ENCODE measurements around the gene RORB.

The RORB gene

GRCh38 chr9:74496819-74497747 lies at the start of gene RORB:
RORB (plus strand) TSS chr9:74497335; CDS start chr9:74497977, 642 bp downstream.
- peak; percentile 79 to 88 for DNase-seq

- no peak for DNase-seq
Measured at GRCh38 chr9:74447451-74448193, 49.5 kb upstream of the RORB start.

GRCh38 chr9:74449060-74449459 lies 48.1 kb upstream of the RORB start:
- no peak for DNase-seq

GRCh38 chr9:74458832-74459231 lies 38.3 kb upstream of the RORB start:
- no peak for DNase-seq

DNA sequence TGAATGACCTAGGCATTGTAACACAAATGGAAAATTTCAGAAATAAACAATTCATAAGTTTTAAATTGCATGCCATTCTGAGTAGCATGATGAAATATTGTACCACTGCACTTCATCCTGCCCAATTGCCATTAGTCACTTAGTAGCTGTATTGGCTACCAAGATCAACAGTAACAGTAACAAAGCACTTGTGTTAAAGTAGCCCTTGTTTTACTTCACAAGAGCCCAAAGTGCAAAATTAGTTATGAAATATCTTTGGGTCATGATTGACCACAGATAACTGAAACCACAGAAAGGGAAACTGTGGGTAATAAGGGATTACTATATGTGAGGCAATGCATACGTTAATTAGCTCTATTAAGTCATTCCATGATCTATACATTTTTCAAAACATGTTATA lies 33.3 kb upstream of the RORB start:
- DNase-seq = no peak

DNA sequence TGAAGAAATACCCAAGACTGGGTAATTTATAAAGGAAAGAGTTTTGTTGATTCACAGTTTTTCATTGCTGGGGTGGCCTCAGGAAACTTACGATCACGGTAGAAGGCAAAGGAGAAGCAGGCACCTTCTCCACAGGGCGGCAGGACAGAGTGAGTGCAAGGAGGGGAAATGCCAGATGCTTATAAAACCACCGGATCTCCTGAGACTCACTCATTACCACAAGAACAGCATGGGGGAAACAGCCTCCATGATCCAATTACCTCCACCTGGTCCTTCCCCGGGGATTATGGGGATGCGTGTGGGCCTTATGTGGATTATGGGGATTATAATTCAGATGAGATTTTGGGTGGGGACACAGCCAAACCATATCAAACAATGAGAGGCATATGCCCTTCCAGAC lies 18.5 kb upstream of the RORB start:
- no peak for DNase-seq

DNA sequence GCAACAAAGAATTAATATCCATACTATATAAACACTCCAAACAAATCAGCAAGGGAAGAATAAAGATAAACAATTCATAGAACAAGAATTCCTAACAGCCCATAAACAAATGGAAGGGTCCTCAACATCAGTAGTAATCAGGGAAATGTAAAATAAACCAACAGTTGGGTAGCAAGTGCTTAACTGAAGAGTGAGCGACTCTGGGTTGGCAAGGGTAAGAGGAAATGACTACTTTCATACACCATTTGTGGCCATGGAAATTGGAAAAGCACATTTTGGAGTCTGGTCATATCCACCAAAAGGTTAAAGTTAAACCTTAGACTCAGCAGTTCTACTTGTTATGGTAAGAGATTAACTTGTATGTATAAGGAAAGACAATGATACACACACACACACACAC lies 17.4 kb upstream of the RORB start:
- no peak for DNase-seq

DNA sequence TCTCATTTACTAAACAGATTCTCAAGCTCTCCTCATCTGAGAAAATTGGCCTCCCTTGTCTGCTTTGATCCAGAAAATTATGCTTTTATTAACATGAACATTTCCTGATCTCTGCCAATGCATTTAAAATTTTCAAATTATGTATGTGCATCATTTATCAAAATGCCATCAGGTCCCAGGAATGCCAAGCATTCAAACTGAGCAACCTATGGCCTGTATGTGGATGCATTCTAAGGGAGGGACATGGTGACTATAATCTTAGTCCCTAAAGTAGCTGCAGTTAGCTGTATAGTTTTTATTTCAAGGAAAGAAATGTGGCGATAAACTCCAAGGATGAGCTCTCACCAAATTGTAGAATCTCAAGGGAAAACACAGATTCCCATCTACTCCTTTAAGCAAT lies 9.7 kb upstream of the RORB start:
- DNase-seq = no peak

- DNase-seq = no peak
Measured at GRCh38 chr9:74493512-74493911, 3.6 kb upstream of the RORB start.

DNA sequence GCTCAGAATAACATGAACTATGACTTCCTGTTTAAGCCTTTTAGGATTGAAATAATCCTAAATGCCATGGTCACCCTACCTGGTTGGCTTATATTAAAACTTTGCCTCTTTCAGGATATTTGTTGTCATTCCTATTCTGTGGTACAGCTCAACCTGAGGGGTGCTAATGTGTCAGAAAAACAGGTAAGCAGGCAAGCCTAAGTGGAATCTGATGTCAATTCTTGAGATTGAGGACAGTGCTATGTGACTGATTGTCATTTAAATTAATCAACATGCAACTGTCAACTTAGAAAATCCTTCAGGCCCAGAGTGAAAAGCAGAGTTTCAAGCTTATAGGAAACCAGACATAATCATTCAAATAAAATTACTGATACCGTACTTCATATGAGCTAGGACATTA lies 2.6 kb upstream of the RORB start:
- DNase-seq = no peak

DNA sequence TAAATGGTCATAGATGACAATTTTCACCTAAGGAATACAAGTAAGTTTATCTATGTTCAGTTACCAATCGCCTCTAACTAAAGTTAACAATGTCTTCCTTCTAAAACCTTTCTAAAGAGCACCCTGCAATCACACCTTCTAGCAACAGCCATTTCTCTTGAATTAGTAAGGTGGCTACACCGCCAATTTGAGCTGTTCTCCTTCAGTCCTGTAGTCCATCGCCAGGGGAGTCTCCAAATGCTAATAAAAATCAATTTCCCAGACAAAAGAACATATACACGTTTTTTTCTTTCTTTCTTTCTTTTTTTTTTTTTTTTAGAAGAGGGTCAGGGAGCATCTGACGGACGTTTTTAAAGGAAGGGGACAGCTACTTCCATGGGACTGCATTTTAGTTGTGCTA lies 729 bp upstream of the RORB start:
- DNase-seq = no peak

- DNase-seq = no peak
Measured at GRCh38 chr9:74497748-74498620, 849 bp downstream of the RORB start.

DNA sequence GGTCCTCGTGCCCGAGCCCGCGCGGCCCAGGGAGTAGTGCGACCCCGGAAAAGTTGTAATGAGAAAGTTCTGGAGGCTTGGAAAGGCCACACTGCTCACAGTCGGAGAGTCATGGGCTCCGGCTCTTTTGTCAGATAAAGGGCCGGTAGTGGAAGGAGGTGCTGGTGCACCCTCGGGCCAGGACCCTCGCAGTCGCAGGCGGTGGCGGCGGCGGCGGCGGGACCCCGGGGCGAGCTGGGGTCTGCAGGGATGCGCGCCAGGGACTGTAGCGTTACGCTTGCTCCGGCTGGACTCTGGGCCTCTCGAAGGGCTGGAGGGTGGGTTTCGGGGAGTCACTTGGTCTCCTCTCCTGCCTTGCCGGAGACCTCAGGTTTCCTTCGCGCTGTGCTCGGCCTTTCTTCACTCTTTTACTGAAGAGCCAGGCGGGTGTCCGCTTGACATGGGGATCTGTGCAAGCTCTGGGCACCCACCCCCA lies 1.5 kb downstream of the RORB start:
- no peak for DNase-seq

DNA sequence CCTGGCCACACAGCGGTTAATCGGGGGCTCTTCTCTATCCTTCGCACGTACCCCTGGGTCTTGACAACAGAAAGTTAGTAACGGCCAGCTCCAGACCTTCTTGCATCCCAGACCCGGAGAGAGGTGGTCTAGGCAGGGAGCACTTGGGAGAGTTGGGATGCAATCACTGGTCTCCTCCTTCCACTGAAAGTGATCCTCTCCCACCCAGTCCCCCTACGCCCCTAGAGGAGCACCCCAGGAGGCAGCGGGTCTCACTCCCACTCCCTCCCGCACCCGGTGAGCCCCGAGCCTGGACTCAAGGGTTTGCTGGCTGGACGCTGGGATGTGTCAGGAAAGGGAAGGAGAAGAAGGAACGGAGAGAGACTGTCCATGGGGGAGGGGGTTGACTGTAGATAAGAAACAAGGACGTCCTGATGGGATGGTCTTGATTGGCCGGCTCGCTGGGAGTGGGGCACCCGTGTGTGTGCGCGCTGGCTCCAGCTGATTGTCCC lies 2.0 kb downstream of the RORB start:
- DNase-seq = no peak

- no peak for DNase-seq
Measured at GRCh38 chr9:74499770-74500583, 2.8 kb downstream of the RORB start.

DNA sequence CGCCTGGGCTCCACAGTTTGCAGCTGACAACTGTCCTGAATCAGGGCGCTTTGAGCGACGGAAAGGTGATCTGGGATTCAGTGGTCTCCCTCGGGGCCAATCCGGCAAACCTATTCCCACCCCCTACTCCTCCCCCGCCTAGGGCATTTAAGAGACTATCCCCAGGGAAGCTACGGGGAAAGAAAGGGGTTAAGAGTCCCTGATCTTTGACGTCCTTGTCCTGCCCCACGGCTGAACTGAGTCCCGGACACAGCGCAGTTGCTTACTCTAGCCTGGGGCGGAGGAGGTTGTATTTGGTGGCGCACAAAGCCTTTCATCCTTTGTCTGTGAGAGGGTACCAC lies 3.4 kb downstream of the RORB start:
- DNase-seq = no peak

DNA sequence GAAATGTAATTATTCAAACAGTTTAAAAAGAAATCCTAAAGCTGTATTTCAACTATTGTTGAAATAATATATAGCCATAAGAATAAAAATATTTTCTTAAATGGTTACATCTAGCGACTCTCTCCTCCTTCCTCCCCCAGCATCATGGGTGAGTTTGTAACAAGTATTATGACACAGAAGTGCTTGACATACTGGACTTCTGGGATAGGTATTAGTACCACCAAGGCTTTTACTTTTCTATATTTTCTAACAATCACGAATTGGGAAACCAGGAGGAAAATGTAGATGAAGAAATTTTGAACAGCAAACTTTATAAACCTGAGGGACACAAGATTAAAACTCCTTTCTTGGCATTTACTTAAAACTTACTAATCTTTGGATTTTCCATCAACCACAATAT lies 4.4 kb downstream of the RORB start:
- no peak for DNase-seq

GRCh38 chr9:74503219-74503618 lies 6.1 kb downstream of the RORB start:
- no peak for DNase-seq

DNA sequence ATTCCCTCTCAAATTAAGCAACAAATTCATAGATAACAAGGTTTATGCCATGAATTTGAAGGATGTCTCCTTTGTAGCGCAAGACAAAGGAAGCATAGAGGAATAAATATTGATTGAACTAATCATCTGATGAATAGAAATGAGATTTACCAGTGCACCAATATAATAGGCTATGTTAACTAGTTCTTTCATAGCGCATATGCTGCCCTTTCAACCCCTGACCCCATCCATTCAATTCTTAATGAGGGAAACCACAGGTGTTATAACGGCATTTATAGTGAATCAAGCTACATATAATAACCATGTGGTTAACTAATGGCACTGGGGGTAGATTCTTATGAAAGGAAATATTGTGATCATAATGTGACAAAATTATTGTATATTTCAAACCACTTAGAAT lies 6.5 kb downstream of the RORB start:
- DNase-seq = no peak

DNA sequence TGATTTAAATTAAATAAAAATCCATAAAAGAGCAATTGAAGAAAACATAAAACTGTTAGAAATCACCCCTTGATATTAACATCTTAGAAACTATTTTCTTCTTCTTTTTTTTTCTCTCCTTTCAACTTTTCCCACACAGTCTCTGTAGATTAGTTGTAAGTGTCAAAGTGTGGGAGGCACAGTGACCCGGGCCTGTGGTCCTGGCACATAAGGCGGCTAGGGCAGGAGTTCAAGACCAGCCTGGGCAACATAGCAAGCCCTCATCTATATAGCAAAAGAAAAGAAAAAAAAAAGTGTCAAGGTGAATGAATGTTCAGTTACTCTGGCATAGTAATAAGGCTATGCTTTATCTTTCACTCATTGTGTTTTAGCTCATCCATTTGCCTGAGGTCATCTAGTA lies 14.2 kb downstream of the RORB start:
- DNase-seq = no peak

DNA sequence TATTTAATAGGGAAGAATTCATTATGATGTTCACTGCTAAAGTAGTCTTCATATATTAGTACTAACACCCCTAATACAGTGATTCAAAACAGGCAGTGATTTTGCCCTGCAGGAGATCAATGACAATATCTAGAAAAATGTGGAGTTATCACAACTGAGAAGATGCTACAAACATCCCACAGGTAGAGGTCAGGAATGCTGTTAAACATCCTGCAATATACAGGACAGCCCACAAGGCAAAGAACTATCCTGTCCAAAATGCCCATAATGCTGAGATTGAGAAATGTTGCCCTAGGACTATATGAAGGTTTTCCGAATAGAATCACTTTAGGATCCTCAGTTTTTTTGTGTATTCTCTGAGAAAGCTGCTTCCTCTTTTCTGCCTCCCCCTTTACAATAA lies 15.3 kb downstream of the RORB start:
- DNase-seq = no peak

DNA sequence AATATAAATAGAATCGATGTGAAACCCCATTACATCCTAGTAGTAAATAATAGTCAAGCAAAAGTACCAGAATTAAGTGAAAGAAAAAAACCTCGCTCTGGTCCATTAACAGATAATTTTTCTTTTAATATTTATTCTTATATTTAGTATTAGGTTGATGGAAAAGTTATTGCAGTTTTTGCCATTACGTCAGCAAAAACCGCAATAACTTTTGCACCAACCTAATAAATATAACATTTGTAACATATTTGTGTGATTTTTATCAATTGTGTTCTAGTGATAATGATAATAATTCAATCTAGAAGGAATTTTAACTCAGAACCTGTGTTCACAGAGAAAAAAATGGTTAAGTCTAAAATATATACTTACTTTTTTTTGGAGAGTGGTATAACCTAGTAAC lies 16.1 kb downstream of the RORB start:
- no peak for DNase-seq

Measured in hippocampal formation (tissue), 2 donors.